OCI-LY3 (cell line): ENCODE results near the gene CYB561A3.
"Not testable (repeated sequence)": the region's sequence is repeated elsewhere in the genome, so short reads cannot be mapped to it uniquely, and the experiment has no call there.

Experiments used
- H2AFZ ChIP-seq: fragments of 200-600, 300-600 bp; shearing (Covaris generic); 2 replicates; pipeline ENCODE4 v1.6.0; 2014; ENCODE audit warnings: antibody characterized with exemption, low read depth, low read length
- H3K27ac ChIP-seq: fragments of 200-600, 300-600 bp; sonication (generic); 2 replicates; pipeline ENCODE4 v1.5.1; 2014; ENCODE audit warnings: mild to moderate bottlenecking, low read length, moderate library complexity, mixed read lengths
- H3K27me3 ChIP-seq: fragments of 200-600, 300-600 bp; sonication (generic); 2 replicates; pipeline ENCODE4 v1.6.1; 2014; ENCODE audit warnings: low read depth, low read length, mixed read lengths
- H3K36me3 ChIP-seq: fragments of 200-600, 300-600 bp; sonication (generic); replicated peaks from 2 replicates; pipeline ENCODE3; 2014; ENCODE audit warnings: low read depth, low read length, mixed read lengths
- H3K4me1 ChIP-seq: fragments of 300-600, 200-600 bp; sonication (generic); 2 replicates; pipeline ENCODE4 v1.6.1; 2014; ENCODE audit warnings: low read length, mixed read lengths
- H3K4me2 ChIP-seq: fragments of 200-600, 300-600 bp; sonication (generic); 2 replicates; pipeline ENCODE4 v1.6.1; 2014; ENCODE audit warnings: low read length, mixed read lengths
- H3K4me3 ChIP-seq: fragments of 300-600, 200-600 bp; sonication (generic); 2 replicates; pipeline ENCODE4 v1.5.1; 2014; ENCODE audit warnings: antibody characterized with exemption, mild to moderate bottlenecking, low read length, moderate library complexity
- H3K79me2 ChIP-seq: fragments of 300-600, 200-600 bp; shearing (Covaris generic); 2 replicates; pipeline ENCODE4 v1.6.1; 2014; ENCODE audit warnings: mild to moderate bottlenecking, low read length, mixed read lengths
- H3K9ac ChIP-seq: fragments of 300-600, 200-600 bp; shearing (Covaris generic); 2 replicates; pipeline ENCODE4 v1.6.0; 2014; ENCODE audit warnings: mild to moderate bottlenecking, low read length, moderate library complexity
- H3K9me3 ChIP-seq: fragments of 200-600, 300-600 bp; shearing (Covaris generic); 2 replicates; pipeline ENCODE4 v1.6.1; 2014; ENCODE audit warnings: low read length, mixed read lengths; ENCODE audit not compliant: insufficient read depth
- H4K20me1 ChIP-seq: fragments of 200-600, 300-600 bp; sonication (generic); 2 replicates; pipeline ENCODE4 v1.6.1; 2016; ENCODE audit warnings: low read length, mixed read lengths; ENCODE audit not compliant: insufficient read depth
- EZH2phosphoT487 ChIP-seq: fragments of 200-600 bp; shearing (Covaris generic); IDR thresholded peaks from 2 replicates; pipeline ENCODE4 v1.6.1; 2018; ENCODE audit warnings: antibody characterized with exemption, mixed run types, low read depth
- TF ChIP-seq, protein P1 (sequence below): fragments of 200-600, 300-600 bp; sonication (generic); IDR thresholded peaks from 2 replicates; pipeline ENCODE4 v1.5.1; 2014; ENCODE audit warnings: antibody characterized with exemption, low read length, low read depth

The CYB561A3 gene

GRCh38 chr11:61401173-61401572, 39.5 kb upstream of the CYB561A3 start:
- H2AFZ ChIP-seq: no peak overlapping the region
- H3K27ac ChIP-seq: no peak overlapping the region
- no peaks in the 10 kb centered on the region for H4K20me1 ChIP-seq
- TF ChIP-seq, protein P1, sequence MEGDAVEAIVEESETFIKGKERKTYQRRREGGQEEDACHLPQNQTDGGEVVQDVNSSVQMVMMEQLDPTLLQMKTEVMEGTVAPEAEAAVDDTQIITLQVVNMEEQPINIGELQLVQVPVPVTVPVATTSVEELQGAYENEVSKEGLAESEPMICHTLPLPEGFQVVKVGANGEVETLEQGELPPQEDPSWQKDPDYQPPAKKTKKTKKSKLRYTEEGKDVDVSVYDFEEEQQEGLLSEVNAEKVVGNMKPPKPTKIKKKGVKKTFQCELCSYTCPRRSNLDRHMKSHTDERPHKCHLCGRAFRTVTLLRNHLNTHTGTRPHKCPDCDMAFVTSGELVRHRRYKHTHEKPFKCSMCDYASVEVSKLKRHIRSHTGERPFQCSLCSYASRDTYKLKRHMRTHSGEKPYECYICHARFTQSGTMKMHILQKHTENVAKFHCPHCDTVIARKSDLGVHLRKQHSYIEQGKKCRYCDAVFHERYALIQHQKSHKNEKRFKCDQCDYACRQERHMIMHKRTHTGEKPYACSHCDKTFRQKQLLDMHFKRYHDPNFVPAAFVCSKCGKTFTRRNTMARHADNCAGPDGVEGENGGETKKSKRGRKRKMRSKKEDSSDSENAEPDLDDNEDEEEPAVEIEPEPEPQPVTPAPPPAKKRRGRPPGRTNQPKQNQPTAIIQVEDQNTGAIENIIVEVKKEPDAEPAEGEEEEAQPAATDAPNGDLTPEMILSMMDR: no peak
- no peak for TF ChIP-seq EZH2phosphoT487
- H3K27me3 ChIP-seq: no peaks in the 10 kb centered on the region
- H3K9ac ChIP-seq: no peak overlapping the region
- no peaks in the 10 kb centered on the region for H3K79me2 ChIP-seq
- H3K4me2 ChIP-seq: no peak overlapping the region
- H3K9me3 ChIP-seq: no peaks in the 10 kb centered on the region
- H3K36me3 ChIP-seq: peaks cover 69% of the 10 kb centered on the region
- no peak overlapping the region for H3K4me3 ChIP-seq
- no peaks in the 10 kb centered on the region for H3K4me1 ChIP-seq

GRCh38 chr11:61392981-61393595, 31.4 kb upstream of the CYB561A3 start:
- Histone ChIP-seq H3K4me3 (peak overlapping the region; percentile 93), H3K27ac (peak overlapping the region; percentile 58), H3K79me2 (no peaks in the 10 kb centered on the region), H3K4me1 (peaks cover 11% of the 10 kb centered on the region; the same call in 1 of the 2 replicates), H2AFZ (peak overlapping the region; percentile 99), H3K36me3 (peaks cover 10% of the 10 kb centered on the region), H3K4me2 (peak overlapping the region; percentile 84), H3K9me3 (no peaks in the 10 kb centered on the region; the same call in 1 of the 2 replicates), H3K9ac (peak overlapping the region; percentile 89), H4K20me1 (no peaks in the 10 kb centered on the region), H3K27me3 (no peaks in the 10 kb centered on the region)
- TF ChIP-seq EZH2phosphoT487: no peak
- TF ChIP-seq, protein P1: peak; percentile 47

DNA sequence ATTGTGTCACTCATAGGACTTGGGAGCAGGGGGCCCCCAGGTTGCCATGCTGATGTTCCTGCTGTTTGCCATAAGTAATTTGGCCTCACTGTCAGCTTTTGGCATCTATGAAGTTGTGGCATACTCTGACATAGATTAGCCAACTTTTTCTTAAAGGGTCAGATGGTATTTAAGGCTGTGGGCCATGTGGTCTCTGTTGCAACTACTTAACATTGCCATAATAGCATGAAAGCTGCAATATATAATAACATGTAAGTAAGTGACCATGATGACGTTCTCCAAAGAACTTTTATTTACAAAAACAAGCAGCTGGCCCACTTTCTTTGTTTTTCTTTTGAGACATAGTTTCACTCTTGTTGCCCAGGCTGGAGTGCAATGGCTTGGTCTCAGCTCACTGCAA, 28.5 kb upstream of the CYB561A3 start:
- Histone ChIP-seq H3K27ac (no peak overlapping the region), H3K4me1 (peaks cover 15% of the 10 kb centered on the region; the same call in 1 of the 2 replicates), H3K9me3 (no peaks in the 10 kb centered on the region; the same call in 1 of the 2 replicates), H3K9ac (no peak overlapping the region), H3K79me2 (no peaks in the 10 kb centered on the region), H3K27me3 (no peaks in the 10 kb centered on the region), H4K20me1 (no peaks in the 10 kb centered on the region), H3K4me2 (no peak overlapping the region), H2AFZ (no peak overlapping the region), H3K4me3 (no peak overlapping the region), H3K36me3 (peaks cover 2% of the 10 kb centered on the region)
- TF ChIP-seq, protein P1: no peak
- TF ChIP-seq EZH2phosphoT487: no peak

GRCh38 chr11:61384271-61385242, 22.9 kb upstream of the CYB561A3 start:
- Histone ChIP-seq H2AFZ (no peak overlapping the region), H3K9me3 (no peaks in the 10 kb centered on the region; the same call in 1 of the 2 replicates), H3K4me2 (no peak overlapping the region), H3K4me1 (peaks cover 20% of the 10 kb centered on the region), H3K79me2 (no peaks in the 10 kb centered on the region), H3K27ac (no peak overlapping the region), H3K9ac (no peak overlapping the region), H3K4me3 (no peak overlapping the region), H3K36me3 (no peaks in the 10 kb centered on the region), H4K20me1 (no peaks in the 10 kb centered on the region), H3K27me3 (no peaks in the 10 kb centered on the region)
- TF ChIP-seq, protein P1: peak; percentile 44
- no peak for TF ChIP-seq EZH2phosphoT487

- H3K79me2 ChIP-seq, H3K4me2 ChIP-seq, H4K20me1 ChIP-seq, H3K36me3 ChIP-seq, H3K27ac ChIP-seq, H3K4me3 ChIP-seq, H2AFZ ChIP-seq, H3K27me3 ChIP-seq, H3K9ac ChIP-seq, H3K9me3 ChIP-seq: not testable (repeated sequence)
- H3K4me1 ChIP-seq: peaks cover 20% of the 10 kb centered on the region
Observed at GRCh38 chr11:61383859-61384258, 22.2 kb upstream of the CYB561A3 start.
